Upper lobe of right lung (tissue), 1 donor: ENCODE data around the gene LRIG1. TPM values are rescaled to one million over a fixed set of nuclear protein-coding genes. Genes with fewer than 3 reads are reported as not detected.

ENCODE experiments used
- ATAC-seq: fragments of 200-7000 bp; cut with Tn5 transposase; one replicate; pipeline ENCODE4 v1.9.1; 2020; ENCODE audit warnings: mild to moderate bottlenecking, moderate library complexity
- DNase-seq: peaks from one replicate; pipeline ENCODE4 v3.0.0-alpha.2; 2020
- H3K27ac ChIP-seq: fragments of 200-600 bp; one replicate; pipeline ENCODE4 v1.8.0; 2022
- H3K27me3 ChIP-seq: fragments of 200-600 bp; one replicate; pipeline ENCODE4 v1.8.0; 2022; ENCODE audit warnings: mild to moderate bottlenecking
- H3K36me3 ChIP-seq: fragments of 200-600 bp; one replicate; pipeline ENCODE4 v1.8.0; 2022
- H3K4me1 ChIP-seq: fragments of 200-600 bp; one replicate; pipeline ENCODE4 v1.8.0; 2022
- H3K4me3 ChIP-seq: fragments of 200-600 bp; one replicate; pipeline ENCODE4 v1.8.0; 2022; ENCODE audit warnings: mild to moderate bottlenecking
- H3K9me3 ChIP-seq: fragments of 200-600 bp; one replicate; pipeline ENCODE4 v1.8.0; 2022
- CTCF ChIP-seq: fragments of 200-600 bp; IDR thresholded peaks from one replicate; pipeline ENCODE4 v1.8.0; 2022; ENCODE audit warnings: antibody characterized with exemption
- intact Hi-C: fragments of 100-400 bp; cut with DNase I; formaldehyde crosslinking; loops from one replicate; pipeline ENCODE4 v1.11.0; 2022
- total RNA-seq: library from RNA; stranded (reverse); fragmentation: NEBNext Ultra II Directional; extraction: Animal tissue kit (Norgen Biotek cat#: 25700); gene quantifications from one replicate; pipeline ENCODE4 v1.2.1, GENCODE V29; 2021
- donor health status: DM: no; HTN: yes; CAD: no; lungs with severe emphysema.

Gene LRIG1
- total RNA-seq, 1 donor from 2014 or later = 56.2 TPM

- Histone ChIP-seq H3K27ac (no peak overlapping the region), H3K9me3 (no peaks in the 10 kb centered on the region), H3K4me1 (peaks cover 82% of the 10 kb centered on the region), H3K36me3 (no peaks in the 10 kb centered on the region), H3K4me3 (no peak overlapping the region), H3K27me3 (no peaks in the 10 kb centered on the region)
- TF ChIP-seq CTCF = no peak
- intact Hi-C loops = no loop called here
- DNase-seq = no peak
- no peak for ATAC-seq
These were observed 14.6 kb downstream of the LRIG1 start for GRCh38 chr3:66486202-66486601.

- DNase-seq (no peak), ATAC-seq (peak; percentile 26)
- H3K27ac ChIP-seq = no peak overlapping the region
- no peaks in the 10 kb centered on the region for H3K9me3 ChIP-seq
- no peak for TF ChIP-seq CTCF
- intact Hi-C loops = no loop called here
- H3K4me3 ChIP-seq = no peak overlapping the region
- H3K4me1 ChIP-seq = peaks cover 82% of the 10 kb centered on the region
- H3K36me3 ChIP-seq = no peaks in the 10 kb centered on the region
- H3K27me3 ChIP-seq = no peaks in the 10 kb centered on the region
These were observed 15.4 kb downstream of the LRIG1 start for GRCh38 chr3:66485291-66485968.

- no peaks in the 10 kb centered on the region for H3K9me3 ChIP-seq
- intact Hi-C loops = no loop called here
- DNase-seq (no peak), ATAC-seq (no peak)
- no peaks in the 10 kb centered on the region for H3K36me3 ChIP-seq
- H3K27me3 ChIP-seq = no peaks in the 10 kb centered on the region
- no peak overlapping the region for H3K4me3 ChIP-seq
- peak overlapping the region; percentile 65 for H3K27ac ChIP-seq
- TF ChIP-seq CTCF = no peak
- peaks cover 78% of the 10 kb centered on the region for H3K4me1 ChIP-seq
These were observed 16.5 kb downstream of the LRIG1 start for GRCh38 chr3:66484106-66484844.

GRCh38 chr3:66483409-66483906, 17.4 kb downstream of the LRIG1 start:
- ATAC-seq (peak; percentile 45), DNase-seq (no peak)
- Histone ChIP-seq H3K4me1 (peaks cover 78% of the 10 kb centered on the region), H3K27ac (peak overlapping the region; percentile 65), H3K9me3 (no peaks in the 10 kb centered on the region), H3K36me3 (no peaks in the 10 kb centered on the region), H3K27me3 (no peaks in the 10 kb centered on the region), H3K4me3 (no peak overlapping the region)
- no peak for TF ChIP-seq CTCF
- intact Hi-C loops = no loop called here

- intact Hi-C loops = no loop called here
- H3K9me3 ChIP-seq = no peaks in the 10 kb centered on the region
- no peaks in the 10 kb centered on the region for H3K36me3 ChIP-seq
- DNase-seq (no peak), ATAC-seq (peak; percentile 61)
- no peaks in the 10 kb centered on the region for H3K27me3 ChIP-seq
- peak overlapping the region; percentile 65 for H3K27ac ChIP-seq
- no peak for TF ChIP-seq CTCF
- no peak overlapping the region for H3K4me3 ChIP-seq
- peaks cover 78% of the 10 kb centered on the region for H3K4me1 ChIP-seq
These were observed 17.8 kb downstream of the LRIG1 start for GRCh38 chr3:66483006-66483405.
